NOMO-1 (cell line): ENCODE results near the gene SF3A2.

ENCODE experiments used
- DNase-seq, 2 experiments: peaks; one replicate each; lab custom pipeline; 2025; ENCODE audit not compliant: unreplicated experiment in 2 of 2; lab: John Stamatoyannopoulos, UW

The SF3A2 gene

GRCh38 chr19:2239771-2240770 lies 3.4 kb downstream of the SF3A2 start:
- DNase-seq: no peak

DNA sequence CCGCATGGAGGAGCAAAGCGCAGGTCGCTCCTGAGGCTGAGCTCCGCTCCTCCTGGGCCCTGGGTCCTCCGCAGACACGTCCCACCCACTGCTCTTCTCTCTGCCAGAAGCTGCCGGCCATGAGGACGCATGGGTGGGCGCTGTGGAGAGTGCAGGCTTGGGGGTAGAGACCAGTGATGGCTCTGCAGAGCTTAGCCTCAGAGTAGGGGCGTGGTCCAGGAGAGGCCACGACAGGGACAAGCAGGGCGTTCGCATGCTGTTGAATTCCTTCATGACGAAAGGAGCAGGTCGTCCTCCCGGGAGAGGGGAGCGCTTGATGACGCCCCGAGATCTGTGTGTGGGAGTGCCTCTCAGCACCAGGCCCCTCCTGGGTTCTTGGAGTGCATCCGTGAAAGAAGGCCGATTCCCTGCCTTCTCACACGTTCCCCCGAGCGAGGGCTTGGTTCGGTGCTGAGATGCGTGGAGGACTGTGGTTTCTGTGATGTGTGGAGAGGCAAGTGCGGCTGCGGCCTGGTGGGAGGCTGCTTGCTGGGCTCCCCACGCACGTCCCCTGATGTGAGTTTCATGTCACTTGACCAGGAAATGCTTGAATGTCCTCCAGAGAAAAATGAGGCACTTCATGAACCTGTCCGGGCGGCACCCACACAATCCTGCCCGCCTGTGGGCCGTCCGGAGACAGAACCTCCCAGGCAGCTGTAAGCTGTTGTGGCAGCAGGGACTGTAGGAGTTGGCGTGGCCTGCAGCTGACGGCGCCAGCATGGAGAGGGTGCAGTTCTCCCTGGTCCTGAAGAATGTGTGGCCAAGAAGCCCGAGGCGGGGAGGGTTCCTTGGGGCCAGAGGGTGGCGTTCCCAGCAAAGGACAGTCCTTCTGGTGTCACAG lies 4.5 kb downstream of the SF3A2 start:
- no peak for DNase-seq

- DNase-seq: no peak
These were observed 5.5 kb downstream of the SF3A2 start for GRCh38 chr19:2242092-2242537.

GRCh38 chr19:2242816-2243215 lies 6.2 kb downstream of the SF3A2 start:
- no peak for DNase-seq

GRCh38 chr19:2243274-2244124 lies 6.9 kb downstream of the SF3A2 start:
- no peak for DNase-seq

- no peak for DNase-seq
These were observed 7.4 kb downstream of the SF3A2 start for GRCh38 chr19:2244125-2244411.

- DNase-seq: no peak
These were observed 7.9 kb downstream of the SF3A2 start for GRCh38 chr19:2244486-2244885.

- DNase-seq: no peak
These were observed 8.6 kb downstream of the SF3A2 start for GRCh38 chr19:2245273-2245672.

GRCh38 chr19:2246014-2246620 lies 9.5 kb downstream of the SF3A2 start:
- DNase-seq: no peak

DNA sequence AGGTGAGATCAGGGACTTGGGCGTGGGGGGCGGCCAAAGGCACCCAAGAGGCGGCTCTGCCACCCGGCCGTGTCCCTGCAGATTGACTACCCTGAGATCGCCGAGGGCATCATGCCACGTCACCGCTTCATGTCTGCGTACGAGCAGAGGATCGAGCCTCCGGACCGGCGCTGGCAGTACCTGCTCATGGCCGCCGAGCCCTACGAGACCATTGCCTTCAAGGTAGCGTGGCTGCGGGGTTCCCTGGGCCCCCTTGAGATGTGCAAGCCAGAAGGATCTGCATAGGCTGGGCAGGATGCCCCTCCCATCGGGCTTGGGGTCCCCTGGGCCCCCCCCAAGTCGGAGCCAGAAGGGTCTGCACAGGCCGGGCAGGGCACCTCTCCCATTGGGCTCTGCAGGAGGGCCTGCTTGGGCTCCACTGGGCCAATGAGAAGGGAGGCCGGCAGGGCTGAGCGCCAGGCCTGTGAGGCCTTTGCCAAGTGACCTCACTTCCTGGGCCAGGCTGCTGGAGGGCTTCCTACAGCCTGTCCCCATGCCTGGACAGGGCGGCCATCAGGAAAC lies 10.3 kb downstream of the SF3A2 start:
- DNase-seq: no peak

- DNase-seq: no peak
These were observed 10.9 kb downstream of the SF3A2 start for GRCh38 chr19:2247433-2248101.

- DNase-seq: no peak
These were observed 11.7 kb downstream of the SF3A2 start for GRCh38 chr19:2248136-2249009.

- DNase-seq: no peak
These were observed 12.6 kb downstream of the SF3A2 start, which contains the start of gene AMH for GRCh38 chr19:2249010-2249866. AMH (plus strand) TSS chr19:2249323; CDS start chr19:2249333, 10 bp downstream.

GRCh38 chr19:2249880-2250765 lies 13.5 kb downstream of the SF3A2 start:
- DNase-seq: no peak

- DNase-seq: no peak
These were observed 14.1 kb downstream of the SF3A2 start for GRCh38 chr19:2250766-2251105.
